Epithelial cell of alveolus of lung (primary cell): ENCODE data around the gene ST8SIA1. TPM values are rescaled to one million over a fixed set of nuclear protein-coding genes. Genes with fewer than 3 reads are reported as not detected.

Experiments
- total RNA-seq: library from RNA; depleted of rRNA; stranded (reverse); fragments of >200 nt; gene quantifications from 2 replicates; pipeline ENCODE4 v1.2.1, GENCODE V29; 2015

Gene ST8SIA1, protein sequence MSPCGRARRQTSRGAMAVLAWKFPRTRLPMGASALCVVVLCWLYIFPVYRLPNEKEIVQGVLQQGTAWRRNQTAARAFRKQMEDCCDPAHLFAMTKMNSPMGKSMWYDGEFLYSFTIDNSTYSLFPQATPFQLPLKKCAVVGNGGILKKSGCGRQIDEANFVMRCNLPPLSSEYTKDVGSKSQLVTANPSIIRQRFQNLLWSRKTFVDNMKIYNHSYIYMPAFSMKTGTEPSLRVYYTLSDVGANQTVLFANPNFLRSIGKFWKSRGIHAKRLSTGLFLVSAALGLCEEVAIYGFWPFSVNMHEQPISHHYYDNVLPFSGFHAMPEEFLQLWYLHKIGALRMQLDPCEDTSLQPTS
- under 0.01 and 1.3 TPM in 2 replicates for total RNA-seq

GRCh38 chr12:22334410-22335100 lies at the start of gene ST8SIA1:
ST8SIA1 (minus strand) TSS chr12:22334707; CDS start chr12:22334232, 475 bp downstream.

Other genes with a start within 250 kb of the ST8SIA1 start
- 9.2 and 14.9 TPM in 2 replicates for gene C2CD5, start 209.8 kb upstream of the ST8SIA1 start, total RNA-seq